Medulla oblongata (tissue), 1 donor: ENCODE data around the gene TTBK1.
A peak's percentile ranks its signal among the peaks of the same experiment; 100 is the strongest.
"Not testable (repeated sequence)": the region's sequence is repeated elsewhere in the genome, so short reads cannot be mapped to it uniquely, and the experiment has no call there.

Source experiments
- DNase-seq: peaks from one replicate; pipeline ENCODE4 v3.0.0-alpha.2; 2015; ENCODE audit errors: extremely low spot score

Gene TTBK1

GRCh38 chr6:43287717-43288679, 44.7 kb downstream of the TTBK1 start:
- DNase-seq, result no peak

GRCh38 chr6:43290339-43290904, 47.1 kb downstream of the TTBK1 start:
- DNase-seq, result no peak

GRCh38 chr6:43290905-43291355, 47.6 kb downstream of the TTBK1 start:
- peak; percentile 48 for DNase-seq

GRCh38 chr6:43291708-43292107, 48.4 kb downstream of the TTBK1 start:
- DNase-seq, result no peak

- DNase-seq, result no peak
Observed at GRCh38 chr6:43292341-43292740, 49.1 kb downstream of the TTBK1 start.

GRCh38 chr6:43292763-43293318, 49.6 kb downstream of the TTBK1 start:
- no peak for DNase-seq

GRCh38 chr6:43293698-43294097, 50.4 kb downstream of the TTBK1 start:
- no peak for DNase-seq

GRCh38 chr6:43294536-43294935, 51.3 kb downstream of the TTBK1 start:
- DNase-seq, result no peak

- no peak for DNase-seq
Observed at GRCh38 chr6:43295456-43295855, 52.2 kb downstream of the TTBK1 start.

GRCh38 chr6:43296780-43297497, 53.7 kb downstream of the TTBK1 start:
- no peak for DNase-seq

GRCh38 chr6:43297644-43298564, 54.6 kb downstream of the TTBK1 start, which contains the start of gene SLC22A7:
Gene SLC22A7 (plus strand): TSS chr6:43298260. CDS start chr6:43298359, 99 bp downstream.
- DNase-seq, result peak; percentile 46

- no peak for DNase-seq
Observed at GRCh38 chr6:43298565-43299337, 55.5 kb downstream of the TTBK1 start.

GRCh38 chr6:43299338-43300293, 56.3 kb downstream of the TTBK1 start:
- no peak for DNase-seq

GRCh38 chr6:43301081-43301870, 58.0 kb downstream of the TTBK1 start:
- DNase-seq, result no peak

GRCh38 chr6:43302126-43302525, 58.8 kb downstream of the TTBK1 start:
- DNase-seq, result no peak

- DNase-seq, result not testable (repeated sequence)
Observed at GRCh38 chr6:43303006-43303405, 59.7 kb downstream of the TTBK1 start.

- DNase-seq, result no peak
Observed at GRCh38 chr6:43303751-43304331, 60.6 kb downstream of the TTBK1 start.

GRCh38 chr6:43304361-43304760, 61.1 kb downstream of the TTBK1 start:
- DNase-seq, result no peak
